Endodermal cell (in vitro differentiated cells): ENCODE data around the gene TBC1D12. TPM values are rescaled to one million over a fixed set of nuclear protein-coding genes. Genes with fewer than 3 reads are reported as not detected.

Experiments used
- DNase-seq: peaks from one replicate; pipeline ENCODE4 v3.0.0-alpha.2; 2017
- H3K27ac ChIP-seq: 2 replicates; pipeline ENCODE4 v1.5.1; 2013; ENCODE audit warnings: mild to moderate bottlenecking, low read depth, low read length, moderate library complexity
- H3K27me3 ChIP-seq: 2 replicates; pipeline ENCODE4 v1.6.1; 2013; ENCODE audit warnings: mild to moderate bottlenecking, low read length, moderate library complexity; ENCODE audit not compliant: insufficient read depth, control insufficient read depth, poor library complexity, severe bottlenecking
- H3K36me3 ChIP-seq: 2 replicates; pipeline ENCODE4 v1.7.0; 2013; ENCODE audit warnings: mild to moderate bottlenecking, low read length, moderate library complexity; ENCODE audit not compliant: control insufficient read depth, insufficient read depth
- H3K4me1 ChIP-seq: one replicate; pipeline ENCODE4 v1.7.0; 2013; ENCODE audit warnings: low read length; ENCODE audit not compliant: control insufficient read depth, insufficient read depth
- H3K4me3 ChIP-seq: 2 replicates; pipeline ENCODE4 v1.5.1; 2013; ENCODE audit warnings: mild to moderate bottlenecking, low read length, moderate library complexity
- H3K9ac ChIP-seq: 2 replicates; pipeline ENCODE4 v1.6.1; 2013; ENCODE audit warnings: mild to moderate bottlenecking, low read length, moderate library complexity; ENCODE audit not compliant: poor library complexity, severe bottlenecking; ENCODE audit errors: extremely low read depth
- H3K9me3 ChIP-seq: 2 replicates; pipeline ENCODE4 v1.6.1; 2013; ENCODE audit warnings: mild to moderate bottlenecking, low read length, moderate library complexity; ENCODE audit not compliant: control insufficient read depth
- H3K27ac Mint-ChIP-seq: 2 replicates; pipeline ENCODE4 v1.8.0; 2020; ENCODE audit warnings: mixed read lengths
- H3K27me3 Mint-ChIP-seq: 2 replicates; pipeline ENCODE4 v1.8.0; 2021; ENCODE audit warnings: mild to moderate bottlenecking, mixed read lengths; ENCODE audit not compliant: insufficient read depth
- H3K36me3 Mint-ChIP-seq: 2 replicates; pipeline ENCODE4 v1.8.0; 2020; ENCODE audit warnings: low read depth, mixed read lengths
- H3K4me1 Mint-ChIP-seq: 2 replicates; pipeline ENCODE4 v1.8.0; 2020; ENCODE audit warnings: mixed read lengths
- H3K4me3 Mint-ChIP-seq: 2 replicates; pipeline ENCODE4 v1.8.0; 2020; ENCODE audit warnings: mild to moderate bottlenecking, moderate library complexity, mixed read lengths
- H3K9me3 Mint-ChIP-seq: 2 replicates; pipeline ENCODE4 v1.8.0; 2020; ENCODE audit warnings: mild to moderate bottlenecking, mixed read lengths
- CTCF ChIP-seq: fragments of 200-600 bp; sonication (generic); conservative IDR thresholded peaks from 2 replicates; pipeline ENCODE4 v1.5.0; 2021; ENCODE audit warnings: antibody characterized with exemption, mild to moderate bottlenecking
- WGBS, 2 experiments: methylation state at CpG; one replicate each; pipeline versions ENCODE4 v1.1.5 to v1.1.7; 2013; ENCODE audit warnings: missing lambda C conversion rate in 2 of 2, mixed read lengths in 1 of 2; ENCODE audit not compliant: insufficient coverage in 1 of 2, insufficient read length in 1 of 2; 5-methylcytosine and 5-hydroxymethylcytosine counted together
- total RNA-seq, 2 donors: library from RNA; stranded (reverse); fragmentation: NEBNext Ultra II Directional in 1 of 2; extraction: Animal tissue kit (Norgen Biotek cat#: 25700) in 1 of 2; gene quantifications; 2 replicates in 1 of 2; 3 replicates in 1 of 2; pipeline ENCODE4 v1.2.1, GENCODE V29; 2021

Gene TBC1D12
- total RNA-seq, 2 donors from 2014 or later, result 7.0 to 7.4 TPM

GRCh38 chr10:94428766-94429707 lies 26.7 kb downstream of the TBC1D12 start:
- H3K36me3 Mint-ChIP-seq, result no peaks in the 10 kb centered on the region
- Histone ChIP-seq H3K4me1 (no peaks in the 10 kb centered on the region), H3K9ac (no peak overlapping the region), H3K27ac (no peak overlapping the region), H3K36me3 (no peaks in the 10 kb centered on the region), H3K9me3 (peaks cover 12% of the 10 kb centered on the region), H3K27me3 (no peaks in the 10 kb centered on the region), H3K4me3 (no peak overlapping the region)
- peak overlapping the region; percentile 48 for H3K27ac Mint-ChIP-seq
- TF ChIP-seq CTCF, result no peak
- H3K9me3 Mint-ChIP-seq, result peaks cover 14% of the 10 kb centered on the region
- H3K27me3 Mint-ChIP-seq, result no peaks in the 10 kb centered on the region
- whole genome bisulfite sequencing, 2 experiments, result 68 to 78% methylated on average over 6 to 7 of the region's 8 CpGs
- H3K4me1 Mint-ChIP-seq, result peaks cover 3% of the 10 kb centered on the region
- DNase-seq, result no peak
- no peak overlapping the region for H3K4me3 Mint-ChIP-seq

GRCh38 chr10:94430701-94431100 lies 28.4 kb downstream of the TBC1D12 start:
- Histone ChIP-seq H3K36me3 (no peaks in the 10 kb centered on the region), H3K4me1 (no peaks in the 10 kb centered on the region), H3K9me3 (no peaks in the 10 kb centered on the region), H3K4me3 (no peak overlapping the region), H3K27ac (no peak overlapping the region), H3K27me3 (no peaks in the 10 kb centered on the region), H3K9ac (no peak overlapping the region)
- 95 to 100% methylated on average over 1 of the region's 1 CpG for WGBS, 2 experiments
- peaks cover 9% of the 10 kb centered on the region for H3K9me3 Mint-ChIP-seq
- no peak overlapping the region for H3K27ac Mint-ChIP-seq
- H3K4me3 Mint-ChIP-seq, result no peak overlapping the region
- no peak for TF ChIP-seq CTCF
- no peak for DNase-seq
- peaks cover 3% of the 10 kb centered on the region for H3K4me1 Mint-ChIP-seq
- H3K27me3 Mint-ChIP-seq, result no peaks in the 10 kb centered on the region
- H3K36me3 Mint-ChIP-seq, result no peaks in the 10 kb centered on the region

GRCh38 chr10:94432443-94432842 lies 30.1 kb downstream of the TBC1D12 start:
- no peak for DNase-seq
- TF ChIP-seq CTCF, result no peak
- Mint-ChIP-seq H3K9me3 (peaks cover 18% of the 10 kb centered on the region), H3K36me3 (peaks cover 3% of the 10 kb centered on the region), H3K4me3 (no peak overlapping the region), H3K27ac (no peak overlapping the region), H3K4me1 (peaks cover 3% of the 10 kb centered on the region), H3K27me3 (peaks cover under 1% of the 10 kb centered on the region)
- H3K9ac ChIP-seq, result no peak overlapping the region
- H3K4me1 ChIP-seq, result no peaks in the 10 kb centered on the region
- H3K9me3 ChIP-seq, result peaks cover 10% of the 10 kb centered on the region
- H3K27ac ChIP-seq, result no peak overlapping the region
- H3K27me3 ChIP-seq, result no peaks in the 10 kb centered on the region
- no peaks in the 10 kb centered on the region for H3K36me3 ChIP-seq
- no peak overlapping the region for H3K4me3 ChIP-seq
